ENCODE results near the gene FAM83D. TPM values are rescaled to one million over a fixed set of nuclear protein-coding genes. Genes with fewer than 3 reads are reported as not detected.
A peak's percentile ranks its signal among the peaks of the same experiment; 100 is the strongest.

Gene FAM83D
- total RNA-seq, 3 donors from 2014 or later (not counting 1 experiment from before 2014, with no cell fraction given): 1.1 to 2.7 (median 2.1) TPM

DNA sequence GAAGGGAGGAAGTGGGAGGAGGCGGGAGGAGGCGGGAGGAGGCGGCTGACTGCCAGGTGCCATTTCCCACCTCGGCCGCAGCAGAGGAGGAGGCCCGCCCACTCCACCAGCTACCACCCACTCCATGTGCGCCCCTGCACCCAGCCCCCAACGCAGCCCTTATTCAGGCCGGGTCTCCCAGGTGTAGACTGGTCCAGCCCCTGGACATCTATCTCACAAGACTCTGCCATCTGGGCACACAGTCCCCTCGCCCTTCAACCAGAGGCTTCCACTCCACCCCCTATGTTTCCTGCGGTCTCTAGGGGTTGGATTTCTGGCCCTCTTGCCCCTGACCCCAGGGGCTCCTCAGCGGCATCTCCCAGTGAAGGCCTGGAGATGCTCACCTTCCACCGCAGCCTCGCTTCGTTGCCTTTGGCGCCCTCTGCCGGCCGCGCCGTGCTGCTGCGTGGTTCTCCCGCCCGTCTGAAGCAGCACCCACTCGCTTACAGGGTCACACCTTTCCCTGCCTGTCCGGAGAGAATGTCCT lies 32.6 kb upstream of the FAM83D start:
- peak overlapping the region; percentile 88 to 94 for H3K27ac Mint-ChIP-seq
- peak overlapping the region; percentile 55 for H3K4me3 Mint-ChIP-seq
- H3K9me3 ChIP-seq (ENCODE audit: control insufficient read depth, insufficient read depth, low read length): no peaks in the 10 kb centered on the region
- H3K9me3 Mint-ChIP-seq: no peaks in the 10 kb centered on the region
- no peaks in the 10 kb centered on the region for H3K36me3 Mint-ChIP-seq
- DNase-seq (peak; percentile 81 to 91), ATAC-seq (peak; percentile 88 to 92 (median 90))
- H3K27ac ChIP-seq (ENCODE audit: low read length): peak overlapping the region; percentile 75
- H3K27me3 ChIP-seq (ENCODE audit: control insufficient read depth, insufficient read depth, low read length): no peaks in the 10 kb centered on the region
- H3K36me3 ChIP-seq (ENCODE audit: control insufficient read depth, insufficient read depth, low read length): peaks cover 29% of the 10 kb centered on the region
- peaks cover 36 to 44% of the 10 kb centered on the region in 2 donors for H3K4me1 Mint-ChIP-seq
- intact Hi-C loops (cut with micrococcal nuclease): loop anchor here (1.0 to 5.0 kb wide), 5 partner anchors 20 to 247 kb away; partner anchors contain the start of gene PPP1R16B
- peaks cover 32% of the 10 kb centered on the region for H3K4me1 ChIP-seq (ENCODE audit: control insufficient read depth, insufficient read depth, low read length)
- TF ChIP-seq, protein P1, sequence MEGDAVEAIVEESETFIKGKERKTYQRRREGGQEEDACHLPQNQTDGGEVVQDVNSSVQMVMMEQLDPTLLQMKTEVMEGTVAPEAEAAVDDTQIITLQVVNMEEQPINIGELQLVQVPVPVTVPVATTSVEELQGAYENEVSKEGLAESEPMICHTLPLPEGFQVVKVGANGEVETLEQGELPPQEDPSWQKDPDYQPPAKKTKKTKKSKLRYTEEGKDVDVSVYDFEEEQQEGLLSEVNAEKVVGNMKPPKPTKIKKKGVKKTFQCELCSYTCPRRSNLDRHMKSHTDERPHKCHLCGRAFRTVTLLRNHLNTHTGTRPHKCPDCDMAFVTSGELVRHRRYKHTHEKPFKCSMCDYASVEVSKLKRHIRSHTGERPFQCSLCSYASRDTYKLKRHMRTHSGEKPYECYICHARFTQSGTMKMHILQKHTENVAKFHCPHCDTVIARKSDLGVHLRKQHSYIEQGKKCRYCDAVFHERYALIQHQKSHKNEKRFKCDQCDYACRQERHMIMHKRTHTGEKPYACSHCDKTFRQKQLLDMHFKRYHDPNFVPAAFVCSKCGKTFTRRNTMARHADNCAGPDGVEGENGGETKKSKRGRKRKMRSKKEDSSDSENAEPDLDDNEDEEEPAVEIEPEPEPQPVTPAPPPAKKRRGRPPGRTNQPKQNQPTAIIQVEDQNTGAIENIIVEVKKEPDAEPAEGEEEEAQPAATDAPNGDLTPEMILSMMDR (IDR thresholded peaks at IDR 0.05): peak; percentile 87
- no peaks in the 10 kb centered on the region for H3K27me3 Mint-ChIP-seq (ENCODE audit: low read depth in 2 of 2)
- 4% methylated on average over 23 of the region's 25 CpGs for WGBS (ENCODE audit: insufficient coverage)
- H3K4me3 ChIP-seq (ENCODE audit: low read length): no peak overlapping the region

DNA sequence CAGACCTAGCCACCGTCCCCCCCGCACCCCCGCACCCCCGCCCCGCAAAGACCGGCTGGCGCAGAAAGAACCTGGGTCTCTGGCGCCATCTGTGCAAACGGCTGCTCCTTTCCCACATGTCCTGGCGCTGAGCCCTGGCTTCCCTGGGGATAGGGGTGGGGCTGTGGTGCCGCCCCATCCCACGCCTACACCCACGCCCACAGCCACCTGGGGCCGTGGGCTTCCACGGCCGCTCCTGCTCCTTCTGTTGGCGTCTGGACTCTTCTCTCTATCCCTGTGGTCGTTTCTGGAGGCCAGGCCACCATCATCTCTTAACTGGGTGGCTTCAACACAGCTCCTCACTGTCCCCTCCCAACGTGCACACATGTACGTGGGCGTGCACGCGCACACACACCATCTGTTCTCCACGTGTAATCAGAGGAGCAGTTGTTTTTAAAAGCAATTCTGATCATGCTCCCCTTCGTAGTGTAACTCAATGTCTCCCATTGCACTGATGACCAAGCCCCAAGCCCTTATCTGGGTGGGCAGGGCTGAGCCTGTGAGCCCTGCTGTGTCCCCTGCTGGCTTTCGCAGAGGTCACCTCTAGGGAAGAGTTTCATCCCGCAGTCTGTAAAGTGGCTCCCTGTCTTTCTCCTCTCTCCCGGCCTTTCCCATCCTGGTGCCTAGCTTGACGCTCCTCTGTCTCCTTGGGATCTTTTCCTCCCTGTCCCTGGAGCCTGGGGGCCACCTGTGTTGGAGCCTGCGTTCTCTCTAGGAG lies 31.9 kb upstream of the FAM83D start:
- H3K36me3 ChIP-seq (ENCODE audit: control insufficient read depth, insufficient read depth, low read length): peaks cover 34% of the 10 kb centered on the region
- no peaks in the 10 kb centered on the region for H3K36me3 Mint-ChIP-seq
- H3K27ac Mint-ChIP-seq: peak overlapping the region; percentile 88 to 94
- H3K4me3 Mint-ChIP-seq: peak overlapping the region; percentile 57
- peak in 1 of 3 donors; percentile 14 for ATAC-seq
- peak overlapping the region; percentile 45 for H3K27ac ChIP-seq (ENCODE audit: low read length)
- H3K27me3 ChIP-seq (ENCODE audit: control insufficient read depth, insufficient read depth, low read length): no peaks in the 10 kb centered on the region
- DNase-seq: no peak
- no peaks in the 10 kb centered on the region for H3K9me3 Mint-ChIP-seq
- no peaks in the 10 kb centered on the region for H3K9me3 ChIP-seq (ENCODE audit: control insufficient read depth, insufficient read depth, low read length)
- H3K27me3 Mint-ChIP-seq (ENCODE audit: low read depth in 2 of 2): no peaks in the 10 kb centered on the region
- TF ChIP-seq, protein P1 (IDR thresholded peaks at IDR 0.05): no peak
- peaks cover 28% of the 10 kb centered on the region for H3K4me1 ChIP-seq (ENCODE audit: control insufficient read depth, insufficient read depth, low read length)
- intact Hi-C loops (cut with micrococcal nuclease): loop anchor here (5.0 kb wide), 2 partner anchors 37 to 52 kb away; no protein-coding TSS in a partner anchor
- H3K4me1 Mint-ChIP-seq: peaks cover 36 to 42% of the 10 kb centered on the region in 2 donors
- WGBS (ENCODE audit: insufficient coverage): 51% methylated on average over 25 of the region's 30 CpGs
- no peak overlapping the region for H3K4me3 ChIP-seq (ENCODE audit: low read length)

DNA sequence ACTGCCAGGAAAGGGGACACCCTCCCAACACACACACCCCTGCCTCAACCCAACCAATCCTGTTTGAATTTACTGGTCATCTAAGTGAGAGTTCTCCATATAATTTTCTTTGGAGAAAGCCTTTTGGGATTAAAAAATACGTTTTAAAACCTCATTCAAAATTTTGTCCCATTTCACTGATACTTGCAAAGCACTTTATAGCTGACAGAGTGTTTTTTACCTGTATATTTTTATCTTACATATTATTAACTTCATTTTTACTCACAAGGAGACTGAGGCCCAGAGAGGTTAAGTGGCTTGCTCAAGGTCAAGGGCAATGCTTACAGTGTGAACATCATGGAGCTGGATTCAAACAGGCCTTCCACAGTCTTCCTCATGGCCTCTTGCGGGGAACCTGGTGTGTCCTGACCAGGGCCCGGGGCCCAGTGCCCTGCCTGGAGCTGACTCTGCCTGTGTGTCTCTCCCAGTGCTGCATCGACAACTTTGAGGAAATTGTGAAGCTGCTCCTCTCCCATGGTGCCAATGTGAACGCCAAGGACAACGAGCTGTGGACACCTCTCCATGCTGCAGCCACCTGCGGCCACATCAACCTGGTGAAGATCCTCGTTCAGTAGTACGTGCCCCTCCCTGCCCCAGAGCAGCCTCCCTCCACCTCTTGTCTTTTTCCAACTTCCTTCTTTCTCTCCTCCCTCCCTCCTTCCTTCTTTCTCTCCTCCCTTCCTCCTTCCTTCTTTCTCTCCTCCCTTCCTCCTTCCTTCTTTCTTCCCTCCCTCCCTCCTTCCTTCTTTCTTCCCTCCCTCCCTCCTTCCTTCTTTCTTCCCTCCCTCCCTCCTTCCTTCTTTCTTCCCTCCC lies 30.9 kb upstream of the FAM83D start:
- DNase-seq (no peak), ATAC-seq (no peak)
- Mint-ChIP-seq H3K9me3 (no peaks in the 10 kb centered on the region), H3K27ac (peak overlapping the region; percentile 88 to 94), H3K4me3 (no peak overlapping the region), H3K36me3 (no peaks in the 10 kb centered on the region), H3K27me3 (ENCODE audit: low read depth in 2 of 2) (no peaks in the 10 kb centered on the region), H3K4me1 (peaks cover 32 to 33% of the 10 kb centered on the region in 2 donors)
- Histone ChIP-seq H3K27ac (ENCODE audit: low read length) (no peak overlapping the region), H3K4me1 (ENCODE audit: control insufficient read depth, insufficient read depth, low read length) (peaks cover 28% of the 10 kb centered on the region), H3K4me3 (ENCODE audit: low read length) (no peak overlapping the region), H3K9me3 (ENCODE audit: control insufficient read depth, insufficient read depth, low read length) (no peaks in the 10 kb centered on the region), H3K27me3 (ENCODE audit: control insufficient read depth, insufficient read depth, low read length) (no peaks in the 10 kb centered on the region), H3K36me3 (ENCODE audit: control insufficient read depth, insufficient read depth, low read length) (peaks cover 29% of the 10 kb centered on the region)
- intact Hi-C loops (cut with micrococcal nuclease): no loop called here
- TF ChIP-seq, protein P1 (IDR thresholded peaks at IDR 0.05): no peak
- WGBS (ENCODE audit: insufficient coverage): 96% methylated on average over 8 of the region's 9 CpGs
